HG02642 (cell line): ENCODE data around the gene BCAR1.
A peak's percentile ranks its signal among the peaks of the same experiment; 100 is the strongest.

Experiments
- ATAC-seq: cut with Tn5 transposase; IDR thresholded peaks from one replicate; pipeline ENCODE4 v1.9.1; 2021; ENCODE audit warnings: mild to moderate bottlenecking; ENCODE audit not compliant: unreplicated experiment, poor library complexity

The BCAR1 gene

GRCh38 chr16:75257886-75258806, 6.7 kb upstream of the BCAR1 start:
- no peak for ATAC-seq

GRCh38 chr16:75256696-75257343, 5.4 kb upstream of the BCAR1 start:
- no peak for ATAC-seq

GRCh38 chr16:75256059-75256571, 4.7 kb upstream of the BCAR1 start:
- ATAC-seq: no peak

GRCh38 chr16:75254359-75254837, 3.0 kb upstream of the BCAR1 start:
- ATAC-seq: no peak

- no peak for ATAC-seq
Observed at GRCh38 chr16:75252946-75253911, 1.8 kb upstream of the BCAR1 start.

- no peak for ATAC-seq
Observed at GRCh38 chr16:75252049-75252864, 833 bp upstream of the BCAR1 start.

- peak; percentile 51 for ATAC-seq
Observed at GRCh38 chr16:75250809-75251279, 580 bp downstream of the BCAR1 start.

GRCh38 chr16:75250089-75250808, 1.2 kb downstream of the BCAR1 start:
- ATAC-seq: no peak

- ATAC-seq: no peak
Observed at GRCh38 chr16:75249441-75249840, 2.0 kb downstream of the BCAR1 start.

- no peak for ATAC-seq
Observed at GRCh38 chr16:75248536-75249380, 2.7 kb downstream of the BCAR1 start.

- no peak for ATAC-seq
Observed at GRCh38 chr16:75248142-75248535, 3.3 kb downstream of the BCAR1 start.

GRCh38 chr16:75247249-75247648, 4.2 kb downstream of the BCAR1 start:
- ATAC-seq: no peak

GRCh38 chr16:75246504-75247205, 4.8 kb downstream of the BCAR1 start:
- no peak for ATAC-seq

GRCh38 chr16:75244844-75245758, 6.3 kb downstream of the BCAR1 start:
- no peak for ATAC-seq

GRCh38 chr16:75244225-75244809, 7.1 kb downstream of the BCAR1 start:
- no peak for ATAC-seq
